HG03060 (cell line): Measurements from ENCODE around the gene PDGFB.
"Not testable (repeated sequence)": the region's sequence is repeated elsewhere in the genome, so short reads cannot be mapped to it uniquely, and the experiment has no call there.

Experiments used
- ATAC-seq: cut with Tn5 transposase; IDR thresholded peaks from one replicate; pipeline ENCODE4 v1.9.1; 2021; ENCODE audit warnings: low read depth, moderate number of reproducible peaks; ENCODE audit not compliant: unreplicated experiment

Gene PDGFB

DNA sequence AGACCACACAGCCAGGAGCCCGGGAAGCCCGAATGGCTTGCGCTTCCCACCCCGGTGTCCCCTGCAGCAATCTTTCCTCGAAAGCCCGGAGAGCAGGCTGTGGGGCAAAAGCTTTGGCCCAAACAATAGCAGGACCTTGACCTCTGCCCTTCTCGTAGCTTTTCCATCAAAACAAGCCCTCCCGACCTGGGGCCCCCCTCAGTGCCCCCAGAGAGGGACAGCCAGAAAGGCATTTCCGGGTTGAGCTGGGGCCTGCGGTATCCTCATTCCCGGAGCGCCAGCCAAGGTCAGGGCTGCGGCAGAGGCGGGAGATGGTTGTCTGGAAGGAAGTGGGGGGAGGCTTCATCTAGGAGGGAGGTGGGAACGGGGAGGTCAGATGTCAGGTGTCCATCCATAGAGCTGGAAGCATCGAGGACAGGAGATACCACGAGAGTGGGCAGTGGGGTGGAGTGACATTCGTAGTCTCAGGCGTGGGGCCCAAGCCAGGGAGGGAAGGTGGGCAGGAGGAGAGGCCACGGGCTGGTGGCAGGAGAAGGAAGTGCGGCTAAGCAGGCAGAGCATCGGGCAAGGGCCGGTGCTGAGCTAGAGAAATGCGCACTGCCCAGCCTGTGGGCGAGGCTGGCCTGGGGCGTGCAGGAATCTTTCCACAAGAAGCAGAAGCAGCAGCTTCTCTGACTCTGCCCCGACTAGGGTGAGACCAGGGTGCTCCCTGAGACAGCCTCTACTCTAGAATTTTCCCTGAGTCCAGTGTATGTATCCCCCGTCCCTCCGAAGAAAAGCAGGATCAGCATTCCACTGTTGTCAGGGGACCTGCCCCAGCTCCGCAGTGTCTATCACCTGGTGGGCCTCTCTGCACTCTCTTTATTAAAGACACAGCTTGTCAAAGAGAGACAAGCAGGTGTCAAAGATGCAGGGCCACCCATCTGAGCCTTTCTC, 14.3 kb downstream of the PDGFB start:
- no peak for ATAC-seq

DNA sequence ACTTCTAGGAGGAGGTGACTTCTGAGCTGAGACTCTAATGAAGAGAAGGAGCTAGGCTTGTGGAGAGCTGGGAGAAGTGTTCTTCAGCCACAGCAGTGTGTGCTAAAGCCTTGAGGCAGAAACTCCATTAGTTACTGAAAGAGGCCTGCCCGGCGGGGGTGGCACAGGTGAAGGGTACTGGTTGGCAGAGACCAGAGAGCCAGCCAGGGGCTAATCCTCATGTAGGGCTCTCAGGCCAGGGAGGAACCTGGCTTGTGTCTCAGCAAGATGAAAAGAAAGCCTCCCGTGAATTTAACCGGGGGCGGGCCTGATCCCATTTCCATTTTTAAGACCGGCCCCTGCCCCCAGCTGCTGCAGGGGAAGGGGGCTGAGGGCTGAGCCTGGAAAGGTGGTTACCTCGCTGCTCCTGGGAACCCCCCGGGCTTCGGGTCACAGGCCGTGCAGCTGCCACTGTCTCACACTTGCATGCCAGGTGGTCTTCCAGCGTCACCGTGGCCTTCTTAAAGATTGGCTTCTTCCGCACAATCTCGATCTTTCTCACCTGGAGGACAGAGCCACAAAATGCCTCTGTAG, 15.0 kb downstream of the PDGFB start:
- ATAC-seq = no peak

DNA sequence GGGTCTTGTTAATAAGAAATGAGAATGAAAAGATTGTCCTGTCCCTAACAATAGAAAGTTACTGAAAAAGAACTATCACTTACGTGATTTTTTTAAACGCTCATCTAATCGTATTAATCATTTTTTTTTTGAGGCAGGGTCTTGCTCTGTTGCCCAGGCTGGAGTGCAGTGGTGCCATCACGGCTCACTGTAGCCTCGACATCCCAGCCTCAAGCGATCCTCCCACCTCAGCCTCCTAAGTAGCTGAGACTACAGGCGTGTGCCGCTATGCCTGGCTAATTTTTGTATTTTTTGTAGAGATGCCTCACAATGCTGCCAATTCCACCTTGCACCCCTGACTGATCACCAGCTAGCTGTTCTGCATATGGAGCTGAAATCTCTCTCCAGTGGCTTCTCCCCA, 15.7 kb downstream of the PDGFB start:
- ATAC-seq = no peak

DNA sequence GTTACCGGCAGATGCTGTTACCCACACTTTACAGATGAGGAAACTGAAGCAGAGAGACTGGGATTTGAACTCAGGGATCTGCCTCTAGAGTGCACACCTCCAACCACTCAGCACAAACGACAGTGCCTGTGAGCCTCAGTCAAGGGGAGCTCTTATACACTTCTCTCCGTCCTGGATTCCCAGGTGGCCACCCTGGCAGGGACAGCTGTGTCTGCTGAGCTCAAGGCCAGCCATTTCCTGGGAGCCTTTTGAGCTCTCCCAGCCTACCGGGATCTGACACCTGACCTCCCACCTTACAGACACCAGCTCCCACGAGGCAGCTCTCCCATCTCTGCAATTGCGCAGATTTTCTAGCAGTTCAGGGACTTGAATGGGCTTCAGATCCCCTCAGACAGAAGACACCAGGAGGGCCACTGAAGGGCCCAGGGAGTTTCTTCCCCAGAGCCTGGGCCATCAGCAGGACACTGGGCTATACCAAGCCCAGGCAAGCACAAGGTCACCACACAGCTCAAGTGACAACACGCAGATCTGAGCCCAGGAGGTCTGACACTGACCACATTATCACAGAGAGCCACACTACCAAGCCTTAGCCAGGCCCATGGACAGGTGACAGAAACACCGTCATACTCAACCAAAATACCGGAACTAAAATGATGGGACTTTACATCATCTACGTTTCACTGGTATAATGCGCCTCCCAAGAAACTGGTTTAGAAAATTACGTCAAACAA, 17.1 kb downstream of the PDGFB start:
- ATAC-seq = no peak

DNA sequence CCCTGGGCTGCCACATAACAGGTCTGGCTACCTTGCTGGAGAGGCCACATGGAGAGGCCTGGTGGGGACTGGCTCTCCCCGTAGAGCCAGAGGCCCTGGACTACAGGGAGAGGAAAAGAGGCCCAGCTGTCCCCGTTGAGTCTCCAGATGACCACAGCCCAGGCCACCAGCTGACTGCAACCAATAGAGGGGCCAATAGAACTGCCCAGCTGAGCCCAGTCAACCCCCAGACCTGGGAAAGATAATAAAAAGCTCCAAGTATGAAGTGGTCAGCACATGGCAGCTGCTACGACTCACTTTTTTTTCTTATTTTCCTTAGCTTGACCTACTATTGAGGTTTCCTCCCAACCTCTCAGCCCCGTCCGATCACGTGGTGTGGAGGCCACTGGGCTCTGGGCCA, 18.4 kb downstream of the PDGFB start:
- no peak for ATAC-seq

DNA sequence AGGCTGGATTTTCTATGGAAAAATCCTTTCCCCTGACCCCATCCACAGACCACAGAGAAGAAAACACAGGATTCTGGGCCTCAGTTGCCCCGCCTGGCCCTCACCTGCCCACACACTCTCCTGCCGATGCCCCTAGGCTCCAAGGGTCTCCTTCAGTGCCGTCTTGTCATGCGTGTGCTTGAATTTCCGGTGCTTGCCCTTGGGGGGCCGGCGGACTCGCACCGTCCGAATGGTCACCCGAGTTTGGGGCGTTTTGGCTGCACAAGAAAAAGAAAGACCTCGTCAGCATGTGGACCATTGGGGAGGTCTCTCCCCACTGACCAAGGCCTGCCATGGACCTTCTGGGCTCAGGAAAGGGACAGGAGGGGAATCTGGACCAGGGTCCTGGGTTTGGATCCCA, 19.2 kb downstream of the PDGFB start:
- ATAC-seq = no peak

DNA sequence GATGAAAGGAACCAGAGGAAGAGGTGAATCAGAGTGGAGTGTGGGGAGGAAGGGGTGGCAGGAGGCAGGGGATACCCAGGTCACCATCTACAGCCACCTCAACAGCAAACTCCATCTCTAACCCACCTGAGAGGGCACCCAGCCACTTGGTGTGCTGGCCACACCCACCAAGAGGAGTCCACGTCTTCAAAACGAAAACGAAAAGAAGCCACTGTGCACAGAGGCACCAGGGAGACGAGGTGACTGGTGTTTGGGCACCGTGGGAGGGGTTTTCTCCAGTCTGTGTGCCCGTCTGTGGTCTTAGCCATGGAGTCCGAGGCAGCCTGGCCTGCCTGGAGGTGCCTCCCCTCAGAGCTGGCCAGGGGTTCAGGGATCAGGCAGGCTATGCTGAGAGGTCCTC, 20.2 kb downstream of the PDGFB start:
- no peak for ATAC-seq

DNA sequence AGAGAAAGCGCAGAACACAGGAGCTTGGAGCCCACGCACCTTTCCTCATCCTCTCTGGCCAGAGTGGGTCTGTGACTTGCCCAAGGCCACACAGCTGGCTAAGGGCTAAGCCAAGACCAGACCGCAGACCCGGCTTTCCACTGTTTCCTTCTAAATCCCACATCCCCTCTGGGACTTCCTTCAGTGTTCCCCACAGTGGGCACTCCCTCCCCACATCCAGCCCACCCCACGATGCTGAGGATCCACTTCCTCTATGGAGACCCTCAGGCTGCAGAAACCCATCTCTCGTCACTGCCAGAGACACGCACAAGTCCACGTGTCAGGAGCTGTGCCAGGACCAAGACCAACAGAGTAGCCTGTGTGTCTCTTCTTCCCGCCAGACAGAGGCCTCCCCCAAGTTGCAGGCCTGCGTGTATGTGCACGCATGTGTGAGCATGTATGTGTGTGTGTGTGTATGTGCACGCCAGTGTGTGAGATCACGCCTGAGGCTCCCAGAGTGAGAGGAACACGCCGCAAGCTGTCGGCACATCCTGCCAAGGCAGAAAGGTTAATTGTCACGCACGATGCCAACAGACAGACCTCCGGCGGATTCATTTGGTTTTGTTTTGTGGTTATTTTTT, 21.6 kb downstream of the PDGFB start:
- ATAC-seq = no peak

DNA sequence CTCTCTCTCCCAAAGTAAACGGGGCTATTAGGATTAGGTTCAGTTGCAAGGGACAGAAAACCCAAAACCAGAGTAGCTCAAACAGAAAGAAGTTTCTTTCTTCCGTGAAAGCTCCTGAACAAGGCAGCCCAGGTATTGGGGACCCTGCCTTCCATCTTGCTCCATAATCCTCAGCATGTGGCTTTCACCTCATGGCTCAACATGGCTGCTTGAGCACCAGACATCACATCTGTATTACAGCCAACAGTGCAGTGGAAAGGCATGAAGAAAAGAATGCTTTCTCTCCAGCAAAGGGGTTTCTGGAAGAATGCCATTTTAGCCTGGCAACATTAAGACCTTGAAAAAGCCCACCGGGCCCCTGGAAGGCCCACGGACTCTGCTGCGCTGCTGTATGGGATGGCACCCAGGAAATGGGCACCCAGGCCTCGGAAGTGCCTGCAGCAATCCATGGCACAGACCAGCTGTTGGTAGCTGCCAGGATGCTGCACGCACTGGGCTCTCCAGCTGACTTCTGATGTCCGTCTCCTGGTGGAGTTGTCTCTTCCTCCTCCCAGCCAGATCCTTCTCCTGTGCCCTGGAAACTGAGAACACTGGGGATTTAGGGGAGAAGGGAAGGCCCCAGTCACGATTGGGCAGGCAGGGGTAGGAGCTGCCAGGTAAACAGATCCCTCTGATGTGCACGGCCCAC, 22.6 kb downstream of the PDGFB start:
- no peak for ATAC-seq

DNA sequence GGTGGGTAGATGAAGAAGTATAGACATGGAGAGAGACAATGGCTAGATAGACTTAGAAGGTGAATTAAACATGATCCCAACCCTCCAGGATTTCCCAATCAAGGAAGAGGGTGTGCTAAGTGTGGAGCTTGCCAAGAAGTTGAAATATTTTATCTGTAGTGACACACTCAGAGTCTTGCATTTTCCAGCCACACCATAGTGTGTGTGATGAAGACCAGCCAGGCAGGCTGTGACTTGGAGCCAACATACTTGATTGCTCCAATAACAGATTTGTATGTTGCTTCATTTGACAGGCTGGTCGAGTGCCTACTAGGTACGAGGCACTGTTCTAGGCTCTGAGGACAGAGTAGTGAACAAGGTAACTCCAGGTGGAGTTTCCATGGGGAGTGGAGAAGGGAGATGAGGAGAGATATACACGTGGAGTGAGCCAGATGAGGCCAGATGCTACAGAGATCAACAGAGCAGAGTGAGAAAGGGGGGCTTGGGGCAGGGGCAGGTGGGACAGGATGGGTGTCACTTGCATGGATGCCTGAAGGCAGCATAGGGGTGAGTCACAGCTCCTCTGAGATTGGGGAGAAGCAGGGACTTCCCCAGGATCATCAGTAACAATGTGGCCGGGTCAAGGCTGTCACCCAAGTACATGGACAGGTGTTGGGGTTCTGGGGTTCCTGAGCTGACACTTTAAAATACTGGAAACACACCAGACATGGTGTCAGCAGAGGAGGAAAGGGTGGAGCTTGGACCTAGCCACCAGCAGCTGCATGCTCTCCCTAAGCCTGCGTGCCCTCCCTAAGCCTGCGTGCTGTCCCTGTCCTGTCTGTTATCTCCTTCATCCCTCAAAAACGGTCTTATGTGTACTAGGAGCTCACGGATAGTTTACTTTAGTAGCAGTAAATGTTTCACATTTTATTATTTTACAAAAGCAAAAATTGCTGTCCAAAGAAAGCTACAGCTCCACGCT, 23.6 kb downstream of the PDGFB start:
- no peak for ATAC-seq

DNA sequence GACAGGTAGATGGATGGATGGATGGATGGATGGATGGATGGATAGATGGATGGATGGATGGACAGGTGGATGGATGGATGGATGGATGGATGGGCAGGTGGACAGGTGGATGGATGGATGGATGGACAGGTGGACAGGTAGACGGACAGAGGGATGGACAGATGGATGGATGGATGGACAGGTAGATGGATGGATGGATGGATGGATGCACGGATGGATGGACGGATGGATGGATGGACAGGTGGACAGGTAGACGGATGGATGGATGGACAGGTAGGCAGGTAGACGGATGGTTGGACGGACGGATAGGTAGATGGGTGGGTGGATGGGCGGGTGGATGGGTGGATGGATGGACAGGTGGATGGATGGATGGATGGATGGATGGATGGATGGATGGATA, 24.3 kb downstream of the PDGFB start:
- ATAC-seq = no peak

DNA sequence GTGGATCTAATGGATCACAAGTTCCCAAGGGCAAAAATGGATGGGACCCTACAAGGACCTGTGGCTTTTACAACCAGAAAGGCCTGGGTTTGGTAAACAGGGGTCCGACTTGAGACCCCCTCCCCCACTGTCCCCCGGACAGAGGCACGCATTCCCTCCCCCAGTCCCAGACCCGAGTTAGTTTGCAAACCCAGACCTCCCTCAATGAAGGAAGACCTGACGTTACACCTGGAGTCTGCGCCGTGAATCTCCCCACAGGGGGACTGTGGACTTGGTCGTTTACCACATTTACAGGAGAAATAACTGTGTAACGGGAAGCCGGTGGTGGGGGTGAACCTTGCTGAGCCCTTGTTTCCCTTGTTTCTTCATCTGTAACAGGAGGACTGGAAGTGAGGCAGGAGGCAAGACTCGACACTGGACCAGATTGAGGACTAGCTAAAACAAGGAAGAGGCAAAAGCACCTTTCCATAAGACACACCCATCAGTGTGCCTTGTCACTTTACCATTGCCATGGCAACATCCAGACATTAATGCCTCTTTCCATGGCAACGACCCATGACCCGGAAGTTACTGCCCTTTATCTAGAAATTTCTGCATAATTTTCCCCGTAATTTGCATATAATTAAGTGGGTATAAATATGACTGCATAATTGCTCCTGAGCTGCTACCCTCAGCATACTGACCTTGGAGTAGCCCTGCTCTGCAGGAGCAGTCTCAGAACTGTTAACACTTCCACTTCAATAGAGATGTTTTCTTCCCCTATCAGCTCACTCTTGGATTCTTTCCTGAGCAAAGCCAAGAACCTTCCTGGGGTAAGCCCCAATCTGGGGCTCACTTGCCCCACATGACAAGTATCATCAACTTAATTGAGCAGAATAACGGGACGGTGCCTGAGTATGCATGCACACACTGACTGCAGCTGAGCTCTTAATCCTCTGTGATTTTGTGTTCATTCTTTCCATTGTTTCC, 25.4 kb downstream of the PDGFB start:
- no peak for ATAC-seq

DNA sequence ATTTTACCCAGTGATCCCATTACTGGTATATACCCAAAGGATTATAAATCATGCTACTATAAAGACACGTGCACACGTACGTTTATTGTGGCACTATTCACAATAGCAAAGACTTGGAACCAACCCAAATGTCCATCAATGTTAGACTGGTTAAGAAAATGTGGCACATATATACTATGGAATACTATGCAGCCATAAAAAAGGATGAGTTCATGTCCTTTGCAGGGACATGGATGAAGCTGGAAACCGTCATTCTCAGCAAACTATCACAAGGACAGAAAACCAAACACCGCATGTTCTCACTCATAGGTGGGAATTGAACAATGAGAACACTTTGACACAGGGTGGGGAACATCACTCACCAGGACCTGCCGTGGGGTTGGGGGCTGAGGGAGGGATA, 26.4 kb downstream of the PDGFB start:
- not testable (repeated sequence) for ATAC-seq

DNA sequence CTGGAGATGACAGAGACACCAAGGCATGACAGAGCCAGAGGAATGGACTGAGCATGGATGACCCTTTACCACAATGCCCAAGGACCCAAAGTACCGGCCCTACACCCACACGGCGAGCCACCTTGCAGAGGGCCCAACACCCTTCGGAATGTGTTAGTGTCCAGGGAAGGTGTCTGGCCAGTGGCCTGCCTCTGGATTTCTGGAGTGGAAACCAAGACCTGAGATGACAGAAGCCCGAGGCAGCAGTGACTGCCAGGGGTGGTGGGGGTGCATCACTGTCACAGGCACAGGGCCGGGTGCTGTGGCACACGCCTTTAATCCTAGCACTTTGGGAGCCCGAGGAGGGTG, 28.7 kb downstream of the PDGFB start:
- ATAC-seq = no peak

DNA sequence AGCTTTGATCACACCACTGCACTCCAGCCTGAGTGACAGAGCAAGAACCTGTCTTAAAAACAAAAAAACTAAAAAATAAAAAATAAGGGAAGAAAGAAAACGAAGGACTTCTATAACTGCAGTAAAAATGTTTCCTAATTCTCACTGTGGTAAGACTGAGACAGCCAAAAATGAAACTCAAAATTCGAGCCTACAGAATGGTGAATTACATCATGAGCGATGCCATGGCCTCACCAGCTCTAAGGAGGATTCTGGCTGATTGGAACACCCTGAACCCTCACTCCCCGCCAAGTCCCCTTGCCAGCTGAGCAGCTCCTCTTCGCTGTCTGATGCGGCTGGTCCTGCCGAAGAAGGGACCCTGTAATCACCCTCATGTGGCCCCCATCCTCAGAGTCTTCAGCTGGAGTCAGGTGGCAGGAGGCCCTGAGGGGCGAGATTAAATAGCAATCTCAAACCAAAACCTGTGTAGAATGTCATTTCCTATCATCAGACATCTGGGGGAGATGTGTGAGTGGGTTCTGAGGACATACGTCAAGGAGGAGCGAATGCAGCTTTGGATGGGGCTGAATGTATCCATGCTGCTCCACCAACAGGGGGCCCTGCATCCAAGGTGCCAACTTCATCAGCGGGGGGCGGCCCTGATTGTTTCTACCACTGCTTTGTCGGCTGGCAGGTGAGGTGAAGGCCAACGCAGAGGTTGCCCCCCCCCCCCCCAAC, 29.2 kb downstream of the PDGFB start:
- no peak for ATAC-seq

DNA sequence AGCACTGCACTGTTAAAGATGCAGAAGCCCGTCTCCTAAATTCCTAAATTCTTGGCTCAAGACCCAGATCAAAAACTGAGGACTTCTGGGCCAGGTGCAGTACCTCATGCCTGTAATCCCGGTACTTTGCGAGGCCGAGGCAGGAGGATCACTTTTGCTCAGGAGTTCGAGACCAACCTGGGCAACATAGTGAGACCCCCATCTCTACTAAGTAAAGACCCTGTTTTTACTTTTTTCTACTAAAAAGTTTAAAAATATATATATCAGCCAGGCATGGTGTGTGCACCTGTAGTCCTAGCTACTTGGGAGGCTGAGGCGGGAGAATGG, 29.7 kb downstream of the PDGFB start:
- ATAC-seq = no peak

DNA sequence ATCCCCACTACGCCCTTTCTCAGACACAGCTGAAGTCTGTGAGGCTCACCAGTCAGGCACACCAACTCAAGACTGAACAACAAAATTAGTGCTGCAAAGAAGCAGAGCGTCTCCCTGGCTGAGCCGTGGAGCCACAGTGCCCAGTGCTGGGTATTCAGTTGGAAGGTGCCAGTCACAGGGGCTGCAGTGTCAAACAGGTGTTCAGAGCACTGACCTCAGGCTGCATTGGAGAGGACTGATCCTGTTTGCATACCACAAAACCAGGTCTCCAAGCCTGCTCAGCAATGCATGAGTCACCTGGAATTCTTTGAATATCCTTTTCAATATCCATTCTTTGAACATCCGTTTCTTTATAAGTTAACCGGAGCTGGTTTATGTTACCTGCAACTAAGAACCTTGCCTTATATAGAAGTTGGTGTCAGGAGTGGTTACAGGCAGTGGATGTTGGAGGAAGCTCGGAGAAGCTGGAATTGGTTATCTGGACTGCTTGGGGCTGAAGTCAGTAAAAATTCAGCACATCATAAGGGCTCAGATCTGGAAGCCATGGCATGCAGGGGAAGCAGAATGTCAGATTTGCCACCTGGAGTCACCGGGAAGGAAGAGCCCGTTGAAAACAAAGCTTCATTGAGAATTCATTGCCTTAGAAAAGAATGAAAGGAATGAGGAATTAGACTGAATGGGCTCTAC, 30.3 kb downstream of the PDGFB start:
- no peak for ATAC-seq
